ENCODE data around the gene ARAP2.

DNA sequence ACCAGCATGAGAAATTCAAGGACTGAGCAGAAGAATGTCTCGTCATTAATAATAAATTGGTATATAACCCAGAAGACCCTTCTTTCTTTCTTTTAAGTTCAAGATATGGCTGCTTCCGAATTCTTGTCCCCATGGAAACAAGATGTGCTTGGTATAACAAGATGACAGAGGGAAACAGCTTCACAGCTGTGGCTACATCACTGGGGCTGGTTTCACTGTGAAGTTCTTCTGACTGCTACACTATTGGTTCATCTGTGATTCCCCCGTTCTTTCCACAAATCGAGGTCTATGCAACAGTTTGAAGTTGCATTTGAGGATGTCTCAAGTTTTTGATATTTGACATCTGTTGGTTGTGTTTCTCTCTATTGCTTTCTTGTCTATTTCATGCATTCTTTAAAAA lies 24.8 kb upstream of the ARAP2 start:
- TF ChIP-seq SMARCA4 (IDR thresholded peaks at IDR 0.05) (no peak), TBP (optimal IDR thresholded peaks at IDR 0.05; ENCODE audit: low read depth, low read length) (no peak), POLR2A (conservative IDR thresholded peaks at IDR 0.05) (no peak), BHLHE40 (IDR thresholded peaks at IDR 0.05; ENCODE audit: low read length) (no peak), ZNF695 (CRISPR knock-in tag; IDR thresholded peaks at IDR 0.05) (no peak), KLF10 (CRISPR knock-in tag; IDR thresholded peaks at IDR 0.05) (no peak)
- TF ChIP-seq, protein P1, sequence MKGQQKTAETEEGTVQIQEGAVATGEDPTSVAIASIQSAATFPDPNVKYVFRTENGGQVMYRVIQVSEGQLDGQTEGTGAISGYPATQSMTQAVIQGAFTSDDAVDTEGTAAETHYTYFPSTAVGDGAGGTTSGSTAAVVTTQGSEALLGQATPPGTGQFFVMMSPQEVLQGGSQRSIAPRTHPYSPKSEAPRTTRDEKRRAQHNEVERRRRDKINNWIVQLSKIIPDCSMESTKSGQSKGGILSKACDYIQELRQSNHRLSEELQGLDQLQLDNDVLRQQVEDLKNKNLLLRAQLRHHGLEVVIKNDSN (CRISPR knock-in tag; IDR thresholded peaks at IDR 0.05): no peak
- TF ChIP-seq, protein P2, sequence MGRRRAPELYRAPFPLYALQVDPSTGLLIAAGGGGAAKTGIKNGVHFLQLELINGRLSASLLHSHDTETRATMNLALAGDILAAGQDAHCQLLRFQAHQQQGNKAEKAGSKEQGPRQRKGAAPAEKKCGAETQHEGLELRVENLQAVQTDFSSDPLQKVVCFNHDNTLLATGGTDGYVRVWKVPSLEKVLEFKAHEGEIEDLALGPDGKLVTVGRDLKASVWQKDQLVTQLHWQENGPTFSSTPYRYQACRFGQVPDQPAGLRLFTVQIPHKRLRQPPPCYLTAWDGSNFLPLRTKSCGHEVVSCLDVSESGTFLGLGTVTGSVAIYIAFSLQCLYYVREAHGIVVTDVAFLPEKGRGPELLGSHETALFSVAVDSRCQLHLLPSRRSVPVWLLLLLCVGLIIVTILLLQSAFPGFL (CRISPR knock-in tag; IDR thresholded peaks at IDR 0.05): no peak
